HepG2 (cell line): Measurements from ENCODE around the gene TRIM69. TPM values are rescaled to one million over a fixed set of nuclear protein-coding genes. Genes with fewer than 3 reads are reported as not detected.

Experiments
- BHLHE40 ChIP-seq: IDR thresholded peaks from 2 replicates; pipeline ENCODE4 v1.6.1; 2011; ENCODE audit warnings: low read length, improper control_type of control experiment
- CREM ChIP-seq, 2 experiments: sonication (generic) in 1 of 2; formaldehyde crosslinking in 1 of 2; IDR thresholded peaks; 2 replicates each; pipeline versions ENCODE4 v1.4.0 to v1.6.1; 2016 to 2020; ENCODE audit warnings: antibody characterized with exemption in 1 of 2, mild to moderate bottlenecking in 1 of 2, missing genetic modification reagents in 1 of 2
- HDAC6 ChIP-seq: fragments of 200-600 bp; sonication (generic); IDR thresholded peaks from 2 replicates; pipeline ENCODE4 v1.7.0; 2017; ENCODE audit warnings: mild to moderate bottlenecking, antibody characterized with exemption, low read length, low read depth
- IRF2 ChIP-seq: IDR thresholded peaks from 2 replicates; pipeline ENCODE4 v1.6.1; 2018; ENCODE audit warnings: missing genetic modification reagents, missing compliant biosample characterization
- ISL2 ChIP-seq: sonication (generic); formaldehyde crosslinking; IDR thresholded peaks from 2 replicates; pipeline ENCODE4 v1.5.0; 2020; ENCODE audit warnings: missing genetic modification reagents
- KMT2B ChIP-seq: IDR thresholded peaks from 2 replicates; pipeline ENCODE4 v1.6.1; 2016; ENCODE audit warnings: missing genetic modification reagents, missing compliant biosample characterization
- NAIF1 ChIP-seq: sonication (generic); formaldehyde crosslinking; IDR thresholded peaks from 2 replicates; pipeline ENCODE4 v1.5.0; 2020; ENCODE audit warnings: mild to moderate bottlenecking, missing genetic modification reagents, borderline replicate concordance
- RBM39 ChIP-seq: fragments of 200-400 bp; formaldehyde crosslinking; IDR thresholded peaks from one replicate; pipeline ENCODE4 v1.6.1; 2018; ENCODE audit warnings: antibody characterized with exemption, mild to moderate bottlenecking, low read depth, low read length; ENCODE audit not compliant: poor library complexity, severe bottlenecking
- STAG1 ChIP-seq: sonication (generic); formaldehyde crosslinking; IDR thresholded peaks from 2 replicates; pipeline ENCODE4 v1.4.0; 2020; ENCODE audit warnings: missing genetic modification reagents
- THRA ChIP-seq: sonication (generic); formaldehyde crosslinking; IDR thresholded peaks from 2 replicates; pipeline ENCODE4 v1.4.0; 2020; ENCODE audit warnings: missing genetic modification reagents, borderline replicate concordance
- TMF1 ChIP-seq: sonication (generic); formaldehyde crosslinking; IDR thresholded peaks from 2 replicates; pipeline ENCODE4 v1.8.1; 2022; ENCODE audit warnings: low read depth, missing genetic modification reagents
- ZBTB40 ChIP-seq, 2 experiments: fragments of 450-650 bp in 1 of 2; sonication (generic) in 1 of 2; formaldehyde crosslinking in 1 of 2; IDR thresholded peaks; 2 replicates each; pipeline versions ENCODE4 v1.6.1 to v1.8.0; 2016 to 2022; ENCODE audit warnings: antibody characterized with exemption in 1 of 2, mild to moderate bottlenecking in 1 of 2, missing genetic modification reagents in 1 of 2
- ZFP91 ChIP-seq: sonication (generic); formaldehyde crosslinking; IDR thresholded peaks from 2 replicates; pipeline ENCODE4 v1.9.0; 2022; ENCODE audit warnings: missing genetic modification reagents, mild to moderate bottlenecking, borderline replicate concordance
- ZNF333 ChIP-seq: sonication (generic); formaldehyde crosslinking; IDR thresholded peaks from 2 replicates; pipeline ENCODE4 v1.4.0; 2020; ENCODE audit warnings: mild to moderate bottlenecking, missing genetic modification reagents, borderline replicate concordance
- ZNF546 ChIP-seq: sonication (generic); formaldehyde crosslinking; conservative IDR thresholded peaks from 2 replicates; pipeline ENCODE4 v1.8.1; 2023; ENCODE audit warnings: mild to moderate bottlenecking, missing genetic modification reagents
- polyA plus RNA-seq, 8 experiments: library from polyadenylated mRNA; depleted of rRNA in 3 of 8; stranded (reverse) in 7 of 8; unstranded in 1 of 8; fragments of >200 nt; fragmentation: Illumina TruSeq in 4 of 8; extraction: Trizol in 4 of 8; gene quantifications; 2 replicates each; pipeline versions ENCODE4 v1.2.1 to v1.2.3, GENCODE V29; 2011 to 2016; ENCODE audit warnings: low read depth in 4 of 8, missing spikeins in 1 of 8, mixed read lengths in 1 of 8; ENCODE audit not compliant: insufficient read depth in 1 of 8
- total RNA-seq, 5 experiments: library from RNA; depleted of rRNA; stranded (reverse); fragments of >200 nt; fragmentation: Illumina TruSeq; extraction: Trizol; gene quantifications; 2 replicates each; pipeline ENCODE4 v1.2.3, GENCODE V29; 2016; ENCODE audit warnings: low read depth in 1 of 5

The TRIM69 gene
- total and polyA plus RNA-seq, 2 of the 13 experiments (the other 11 are each of a cell fraction or from before 2014, with no cell fraction given): 2.6 to 3.2 TPM

GRCh38 chr15:44711096-44711742, 25.1 kb upstream of the TRIM69 start, which contains the start of the genes B2M and PATL2 (continued):
- TF ChIP-seq ZBTB40 (IDR thresholded peaks at IDR 0.05) (no peak), ZBTB40 (CRISPR knock-in tag; IDR thresholded peaks at IDR 0.05) (0 out of 2 replicates have a peak, but pooled peaks have one; percentile 38), RBM39 (peak; percentile 89), ZNF546 (CRISPR knock-in tag) (0 out of 2 replicates have a peak, but pooled peaks have one; percentile 42), BHLHE40 (peak; percentile 88), STAG1 (CRISPR knock-in tag) (peak; percentile 27; the same call in 1 of the 2 replicates), CREM (IDR thresholded peaks at IDR 0.05) (peak; percentile 98), CREM (CRISPR knock-in tag; IDR thresholded peaks at IDR 0.05) (no peak), THRA (no peak), ZFP91 (peak; percentile 79), ISL2 (CRISPR knock-in tag) (no peak), KMT2B (0 out of 2 replicates have a peak, but pooled peaks have one; percentile 58), NAIF1 (peak; percentile 60; the same call in 1 of the 2 replicates), TMF1 (0 out of 2 replicates have a peak, but pooled peaks have one; percentile 6), ZNF333 (CRISPR knock-in tag) (peak; percentile 66; the same call in 1 of the 2 replicates), HDAC6 (no peak), IRF2 (CRISPR knock-in tag) (peak; percentile 87)
